ENCODE results near the gene CACNA1B.

CACNA1B gene

GRCh38 chr9:137924761-137925369 is 47.3 kb downstream of the CACNA1B start:
- no peak for DNase-seq

DNA sequence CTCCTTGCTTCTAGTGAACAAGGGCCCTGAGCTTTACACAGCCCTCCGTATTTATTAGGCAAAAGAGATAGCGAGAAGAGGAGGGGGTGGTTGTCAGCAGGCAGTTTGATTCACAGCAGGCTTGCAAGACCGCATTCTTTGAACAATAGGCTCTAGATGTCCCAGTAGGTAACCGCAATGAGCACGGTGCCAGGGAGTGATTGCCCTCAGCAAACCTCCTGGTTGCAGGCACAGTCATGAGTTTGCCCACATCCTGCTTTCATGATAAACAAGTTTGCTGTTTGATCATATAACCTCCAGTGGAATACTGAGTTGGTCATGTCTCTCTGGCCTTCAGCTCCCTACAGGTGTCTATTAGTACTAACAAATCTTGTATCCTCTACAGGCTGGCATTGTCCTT is 66.1 kb downstream of the CACNA1B start:
- no peak for DNase-seq

DNA sequence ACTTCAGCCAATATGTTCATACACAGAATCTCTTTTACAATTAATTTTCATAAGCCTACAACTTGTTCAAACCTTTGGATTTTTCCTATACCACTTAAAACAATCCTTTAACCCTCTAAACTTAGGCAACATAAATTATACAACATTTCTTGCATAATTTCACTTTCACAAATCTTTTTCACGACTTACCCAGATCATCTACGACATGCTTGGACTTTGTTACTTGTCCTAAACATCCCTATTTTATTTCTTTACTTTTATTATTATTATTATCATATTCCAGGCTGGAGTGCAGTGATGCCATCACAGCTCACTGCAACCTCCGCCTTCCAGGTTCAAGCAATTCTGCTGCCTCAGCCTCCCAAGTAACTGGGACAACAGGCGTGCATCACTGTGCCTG is 68.0 kb downstream of the CACNA1B start:
- DNase-seq: no peak

- no peak for DNase-seq
Measured at GRCh38 chr9:137946993-137947392, 69.4 kb downstream of the CACNA1B start.

DNA sequence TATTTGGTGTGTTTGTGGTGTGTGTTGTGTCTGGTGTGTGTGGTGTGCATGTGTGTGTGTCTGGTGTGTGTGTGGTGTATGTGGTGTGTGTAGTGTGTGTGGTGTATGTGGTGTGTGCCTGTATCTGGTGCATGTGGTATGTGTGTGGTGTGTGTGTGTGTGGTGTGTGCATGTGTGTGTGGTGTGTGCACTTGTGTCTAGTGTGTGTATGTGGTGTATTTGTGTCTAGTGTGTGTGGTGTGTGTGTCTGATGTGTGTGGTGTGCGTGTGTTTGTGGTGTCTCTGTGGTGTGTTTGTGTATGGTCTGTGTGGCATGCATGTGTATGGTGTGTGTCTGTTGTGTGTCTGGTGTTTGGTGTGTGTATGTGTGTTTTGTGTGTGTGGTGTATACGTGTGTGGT is 71.1 kb downstream of the CACNA1B start:
- DNase-seq: no peak

DNA sequence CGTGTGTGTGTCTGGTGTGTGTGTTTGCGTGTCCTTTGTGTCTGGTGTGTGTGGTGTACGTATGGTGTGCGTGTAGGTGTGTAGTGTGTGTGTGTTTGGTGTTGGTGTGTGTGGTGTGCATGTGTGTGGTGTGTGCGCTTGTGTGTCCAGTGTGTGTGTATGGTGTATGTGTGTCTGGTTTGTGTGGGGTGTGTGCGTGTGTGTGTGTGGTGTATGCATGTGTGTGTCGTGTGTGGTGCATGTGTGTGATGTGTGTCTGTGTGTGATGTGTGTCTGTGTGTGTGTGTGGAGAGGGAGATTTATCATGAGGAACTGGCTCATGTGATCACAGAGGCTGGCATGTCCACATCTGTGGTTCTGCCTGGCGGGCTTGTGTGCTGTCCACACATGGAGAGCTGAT is 71.7 kb downstream of the CACNA1B start:
- DNase-seq: no peak

- no peak for DNase-seq
Measured at GRCh38 chr9:137951107-137951506, 73.5 kb downstream of the CACNA1B start.

GRCh38 chr9:137951597-137952490 is 74.3 kb downstream of the CACNA1B start:
- DNase-seq: no peak

DNA sequence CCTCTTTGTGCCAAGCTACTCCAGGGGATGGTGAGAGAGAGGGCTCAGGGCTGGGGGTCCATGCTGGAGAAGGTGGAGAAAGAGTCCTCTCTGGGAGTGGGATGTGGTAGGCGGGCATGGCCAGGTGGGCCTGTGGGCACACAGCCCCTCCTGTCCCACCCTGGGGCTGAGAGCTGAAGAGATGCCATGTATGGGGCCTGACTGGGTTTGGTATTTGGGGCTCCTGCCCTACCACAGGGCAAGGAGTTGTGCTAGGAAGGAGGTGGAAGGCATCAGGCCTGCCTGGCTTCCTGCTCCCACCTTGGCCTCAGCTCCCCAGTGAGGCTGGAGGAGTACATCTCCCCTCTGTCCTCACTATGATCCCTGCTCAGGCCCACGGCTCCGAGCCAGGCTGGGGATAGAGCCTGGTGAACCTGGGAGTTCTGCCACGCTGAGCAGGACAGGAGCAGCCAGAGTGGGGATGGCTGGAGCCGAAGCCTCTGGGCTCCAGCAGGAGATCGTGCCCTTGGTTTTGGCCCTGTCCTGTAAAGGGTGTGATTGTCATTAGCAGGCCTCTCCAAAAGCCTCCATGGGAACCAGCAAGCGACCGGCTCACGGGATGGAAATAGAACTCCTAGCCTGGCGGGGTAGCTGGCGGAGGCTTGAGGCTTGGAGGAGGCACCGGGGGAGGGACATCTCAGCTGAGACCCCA is 75.5 kb downstream of the CACNA1B start:
- no peak for DNase-seq

GRCh38 chr9:137953683-137954438 is 76.3 kb downstream of the CACNA1B start:
- no peak for DNase-seq

GRCh38 chr9:137955224-137955570 is 77.6 kb downstream of the CACNA1B start:
- no peak for DNase-seq

- no peak for DNase-seq
Measured at GRCh38 chr9:137955586-137955985, 78.0 kb downstream of the CACNA1B start.

- no peak for DNase-seq
Measured at GRCh38 chr9:137956039-137956438, 78.5 kb downstream of the CACNA1B start.

GRCh38 chr9:137956688-137957385 is 79.3 kb downstream of the CACNA1B start:
- DNase-seq: no peak

- DNase-seq: no peak
Measured at GRCh38 chr9:137959641-137960411, 82.2 kb downstream of the CACNA1B start.

- no peak for DNase-seq
Measured at GRCh38 chr9:137960496-137960895, 82.9 kb downstream of the CACNA1B start.

GRCh38 chr9:137963525-137963924 is 85.9 kb downstream of the CACNA1B start:
- no peak for DNase-seq

- no peak for DNase-seq
Measured at GRCh38 chr9:137965177-137965795, 87.7 kb downstream of the CACNA1B start.

DNA sequence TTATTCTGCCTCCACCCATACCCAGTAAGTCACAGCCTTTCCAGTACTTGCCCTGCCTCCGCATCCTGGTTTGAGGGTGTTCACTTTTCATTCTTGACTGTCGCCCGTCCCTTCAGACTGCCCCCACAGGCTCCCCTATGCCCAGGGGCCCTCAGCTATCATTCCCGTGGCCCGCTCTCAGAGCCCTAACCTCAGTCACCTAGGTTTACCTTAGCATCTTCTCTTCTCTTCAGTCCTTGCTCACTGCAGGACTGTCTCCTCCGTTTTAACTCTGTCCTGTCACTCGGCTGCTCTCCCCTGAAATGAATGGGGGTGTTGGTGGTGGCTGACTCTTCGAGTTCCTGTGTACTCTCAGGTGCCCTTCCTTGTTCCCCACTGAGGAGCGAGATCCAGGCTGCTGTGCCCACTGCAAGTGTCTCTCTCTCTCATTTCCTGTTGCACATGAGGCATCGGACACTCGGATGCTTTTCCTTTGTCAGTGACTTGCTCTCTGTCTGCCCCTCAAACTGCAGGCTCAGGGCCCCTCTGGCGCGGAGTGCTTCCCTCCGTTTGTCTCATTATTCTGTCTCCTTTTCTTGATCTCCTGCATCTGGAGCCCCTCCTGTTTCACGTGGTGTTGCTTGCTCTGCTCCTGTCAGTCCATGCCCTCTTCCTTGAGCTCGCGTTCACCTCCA is 89.8 kb downstream of the CACNA1B start:
- DNase-seq: no peak

GRCh38 chr9:137968235-137968634 is 90.7 kb downstream of the CACNA1B start:
- no peak for DNase-seq

DNA sequence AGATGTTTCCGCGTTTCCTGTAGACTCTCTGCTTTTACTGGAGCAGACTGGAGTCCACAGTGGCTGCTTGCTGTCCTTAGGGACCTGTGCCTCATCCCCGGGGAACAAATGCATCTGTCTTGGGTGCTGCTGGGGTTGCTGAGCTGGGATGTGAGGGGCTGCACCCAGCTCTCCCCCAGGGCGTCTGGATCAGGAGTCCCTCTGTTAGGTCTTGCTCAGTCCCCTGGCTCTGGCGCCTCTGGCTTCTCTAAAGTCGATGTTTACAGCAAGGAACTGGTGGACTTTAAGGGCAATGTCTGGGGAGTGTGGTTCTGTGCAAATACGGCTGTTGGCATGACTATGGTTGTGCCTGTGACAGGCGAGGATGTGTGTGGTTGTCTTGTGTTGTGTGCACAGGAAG is 91.4 kb downstream of the CACNA1B start:
- no peak for DNase-seq
